Activated CD4-positive, alpha-beta T cell treated with anti-CD3 and anti-CD28 coated beads for 24 hours (primary cell): ENCODE results near the gene BSND.

Experiments used
- DNase-seq, 2 donors: peaks; one replicate each; pipeline ENCODE4 v3.0.0-alpha.2; 2020; ENCODE audit warnings: low read depth in 2 of 2

The BSND gene

DNA sequence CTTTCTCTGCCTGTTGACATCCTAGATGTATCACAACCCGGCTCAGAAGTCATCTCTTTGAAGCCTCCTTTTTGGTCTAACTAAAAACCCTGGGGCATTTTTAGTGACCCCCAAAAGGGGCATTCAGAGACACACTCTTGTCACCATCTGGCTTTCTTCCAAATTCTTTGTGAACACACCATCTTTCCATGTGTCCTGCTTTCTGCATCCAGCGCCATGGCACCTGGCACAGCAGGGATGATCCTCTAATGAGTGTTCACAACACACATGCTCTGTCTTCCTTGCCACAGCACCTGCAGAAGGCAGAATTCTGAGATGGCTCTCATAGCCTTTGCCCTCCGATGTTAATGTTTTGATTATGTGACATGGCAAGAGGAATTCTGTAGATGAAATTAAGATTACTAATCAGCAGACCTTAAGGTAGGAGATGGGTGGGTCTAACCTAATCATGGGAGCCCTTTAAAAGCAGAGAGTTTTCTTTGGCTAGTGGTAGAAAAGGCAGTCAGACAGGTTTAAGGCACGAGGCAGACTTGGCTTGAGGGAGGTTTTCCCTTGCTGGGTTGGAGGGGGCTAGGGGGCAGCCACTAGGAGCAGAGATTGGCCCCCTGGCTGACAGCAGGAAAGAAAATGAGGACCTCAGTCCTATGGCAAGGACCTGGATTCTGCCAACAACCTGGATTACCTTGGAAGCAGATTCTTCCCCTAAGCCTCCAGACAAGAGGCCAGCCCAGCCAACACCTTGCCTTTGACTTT, 23.2 kb upstream of the BSND start:
- DNase-seq: no peak

DNA sequence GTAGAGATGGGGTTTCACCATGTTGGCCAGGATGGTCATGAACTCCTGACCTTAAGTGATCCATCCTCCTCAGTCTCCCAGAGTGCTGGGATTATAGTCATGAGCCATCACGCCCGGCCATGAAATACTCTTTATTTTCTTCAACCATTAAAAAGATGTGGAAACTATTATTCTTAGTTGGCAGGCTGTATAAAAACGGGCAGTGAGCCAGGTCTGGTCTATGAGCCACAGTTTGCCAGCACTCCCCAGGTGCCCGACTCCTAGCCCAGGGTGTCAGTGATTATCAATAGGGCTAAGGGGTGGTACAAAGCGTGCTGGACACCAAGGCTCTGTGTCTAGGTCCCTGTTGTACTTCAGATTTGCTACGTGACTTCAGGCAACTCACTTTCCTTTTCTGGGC, 22.0 kb upstream of the BSND start:
- no peak for DNase-seq

DNA sequence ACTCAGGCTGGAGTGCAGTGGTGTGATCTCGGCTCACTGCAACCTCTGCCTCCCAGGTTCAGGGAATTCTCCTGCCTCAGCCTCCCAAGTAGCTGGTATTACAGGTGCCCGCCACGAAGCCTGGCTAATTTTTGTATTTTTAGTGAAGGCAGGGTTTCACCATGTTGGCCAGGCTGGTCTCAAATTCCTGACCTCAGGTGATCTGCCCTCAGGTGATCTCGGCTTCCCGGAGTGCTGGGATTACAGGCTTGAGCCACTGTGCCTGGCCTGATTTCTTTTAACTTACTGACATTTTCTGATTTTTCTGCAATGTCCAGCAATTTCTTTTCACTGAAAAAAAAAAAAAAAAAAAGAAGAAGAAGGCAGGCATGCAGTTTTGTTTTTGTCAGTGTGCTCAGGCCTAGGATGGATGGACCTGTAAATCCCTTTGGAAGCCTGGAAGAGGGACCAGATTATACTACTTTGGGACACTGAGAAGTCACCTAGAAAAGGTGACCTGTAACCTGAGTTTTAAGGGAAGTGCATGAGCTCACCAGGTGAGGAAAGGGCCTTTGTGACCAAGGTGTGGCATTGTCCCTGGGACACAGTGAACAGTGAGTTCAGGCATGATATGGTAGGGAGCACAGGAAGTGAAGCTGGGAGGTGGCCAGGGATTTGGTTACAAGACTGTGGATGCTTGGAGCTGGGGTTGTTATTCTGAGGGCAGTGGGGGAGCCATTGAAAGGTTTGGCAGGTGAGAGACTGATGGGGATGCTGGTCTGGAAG, 21.0 kb upstream of the BSND start:
- no peak for DNase-seq

DNA sequence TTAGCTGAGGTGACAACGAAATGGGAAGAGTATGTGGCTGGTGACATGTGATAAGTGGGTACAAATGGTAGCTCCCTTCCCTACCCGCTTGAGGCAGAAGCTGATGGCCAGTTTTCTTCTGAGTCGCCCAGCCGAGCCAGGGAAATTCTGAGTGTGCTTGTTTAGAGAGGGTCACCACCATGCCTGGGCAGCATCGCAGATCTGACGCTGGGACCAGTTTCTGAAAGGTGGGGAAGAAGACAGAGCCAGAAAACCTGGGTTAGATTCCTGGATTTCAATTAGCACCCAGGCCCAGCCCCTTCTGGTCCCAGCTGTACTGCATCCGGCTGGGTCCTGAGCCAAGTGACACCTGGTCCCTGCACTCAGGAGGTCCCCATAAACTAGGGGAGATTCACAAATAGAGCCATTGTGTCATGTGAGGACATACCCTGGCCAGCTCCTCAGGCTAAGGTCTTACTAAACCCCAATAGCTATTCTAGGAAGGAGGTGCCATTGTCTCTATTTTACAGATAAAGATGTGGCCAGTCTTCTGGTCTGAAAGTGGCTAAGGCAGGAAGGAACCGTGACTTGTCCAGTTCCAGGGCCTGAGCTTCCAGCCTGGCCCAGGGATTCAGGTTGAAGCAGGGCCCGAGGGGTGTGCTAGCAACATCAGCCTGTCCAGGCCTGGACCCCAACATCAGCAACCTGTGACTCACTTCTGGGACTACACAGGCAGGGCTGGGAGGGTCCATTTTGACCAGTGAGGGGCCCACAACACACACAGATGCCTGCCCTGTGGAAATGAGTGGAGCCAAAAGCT, 20.0 kb upstream of the BSND start:
- no peak for DNase-seq

DNA sequence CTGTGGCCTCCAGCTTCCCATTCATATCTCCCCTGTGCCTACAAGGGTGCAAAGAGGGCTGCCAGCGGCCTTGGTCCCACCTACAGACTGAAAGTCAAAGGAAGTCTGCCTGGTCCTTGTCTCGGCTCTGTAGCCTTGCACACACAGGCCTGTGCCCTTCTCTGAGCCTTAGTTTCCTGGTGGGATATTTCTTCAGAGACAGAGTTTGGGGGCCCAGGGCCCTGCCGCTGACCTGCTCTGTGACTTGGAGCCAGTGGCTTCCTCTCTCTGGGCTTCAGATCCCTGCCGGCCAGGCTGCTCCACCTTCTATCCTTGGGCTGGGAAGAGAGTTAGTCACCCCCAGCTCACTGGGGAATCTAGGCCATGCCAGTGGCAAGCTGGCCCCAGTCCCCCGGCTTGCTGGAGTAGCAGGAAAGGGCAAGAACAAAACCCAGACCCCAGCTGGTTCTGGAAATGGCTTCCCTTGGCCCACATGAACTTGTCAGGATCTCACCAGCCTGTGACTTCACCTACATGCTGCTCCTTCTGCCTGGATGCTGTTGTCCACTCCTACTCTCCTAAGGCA, 19.3 kb upstream of the BSND start:
- no peak for DNase-seq

DNA sequence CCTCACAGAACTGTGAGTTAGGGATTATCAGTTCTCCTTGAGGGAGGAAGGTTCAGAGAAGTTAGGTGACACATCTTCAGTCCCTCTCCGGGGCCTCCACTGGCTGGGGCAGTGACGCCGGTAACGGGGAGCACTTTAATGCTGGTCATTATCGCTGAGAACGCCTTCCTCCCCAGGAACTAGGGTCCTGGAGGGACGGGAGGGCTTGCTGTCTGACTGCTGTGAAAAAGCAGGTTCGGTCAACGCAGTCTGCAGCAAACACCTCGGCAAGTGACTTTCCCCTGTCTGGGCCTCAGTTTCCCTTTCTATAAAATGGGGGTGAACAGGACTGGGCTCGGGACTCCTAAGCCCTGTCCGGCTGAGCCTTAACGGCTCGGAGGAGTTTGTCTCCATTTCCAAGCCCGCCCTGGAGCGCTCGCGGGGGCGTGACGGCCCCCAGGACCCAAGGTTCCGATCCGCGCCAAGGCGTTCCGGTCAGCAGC, 18.6 kb upstream of the BSND start:
- no peak for DNase-seq

DNA sequence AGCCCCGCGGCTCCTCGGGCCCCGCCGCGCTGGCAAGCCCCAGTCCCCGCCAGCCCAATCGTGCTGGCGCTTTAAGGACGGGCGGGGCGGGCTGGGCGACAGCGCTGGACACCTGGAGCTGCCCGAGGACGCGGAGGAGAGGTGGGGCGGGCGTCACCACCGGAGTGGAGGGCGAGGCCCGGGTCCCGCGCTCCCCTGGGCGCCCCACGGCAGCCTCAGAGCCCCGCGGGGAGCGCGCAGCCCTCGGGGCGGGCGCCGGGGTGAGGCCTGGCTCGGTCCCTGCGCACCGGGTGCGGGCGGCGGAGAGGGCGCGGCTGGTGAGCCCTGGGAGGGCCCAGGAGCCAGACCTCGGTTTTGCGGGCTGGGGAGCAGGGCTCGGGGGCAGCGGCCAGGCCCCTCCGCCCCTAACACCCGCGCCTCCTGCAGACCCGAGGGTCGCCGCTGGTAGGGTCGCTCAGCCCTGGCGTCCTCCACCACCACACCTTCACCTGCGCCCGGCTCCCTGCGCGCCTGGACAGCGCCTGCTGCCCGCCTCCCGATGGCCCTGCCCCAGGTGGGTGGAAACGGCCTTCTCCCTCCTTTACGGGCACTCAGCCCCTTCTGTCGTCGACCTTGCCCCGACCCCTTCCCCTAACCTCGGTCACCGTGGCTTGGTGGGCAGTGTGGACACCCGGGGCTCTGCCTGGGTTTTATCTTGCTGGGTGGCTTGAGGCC, 18.0 kb upstream of the BSND start, which contains the start of gene TMEM61:
Gene TMEM61, plus strand, starts transcription at position 101 of the 714 bp plus-strand sequence. Its CDS starts 438 bp downstream, at position 539.
- no peak for DNase-seq

DNA sequence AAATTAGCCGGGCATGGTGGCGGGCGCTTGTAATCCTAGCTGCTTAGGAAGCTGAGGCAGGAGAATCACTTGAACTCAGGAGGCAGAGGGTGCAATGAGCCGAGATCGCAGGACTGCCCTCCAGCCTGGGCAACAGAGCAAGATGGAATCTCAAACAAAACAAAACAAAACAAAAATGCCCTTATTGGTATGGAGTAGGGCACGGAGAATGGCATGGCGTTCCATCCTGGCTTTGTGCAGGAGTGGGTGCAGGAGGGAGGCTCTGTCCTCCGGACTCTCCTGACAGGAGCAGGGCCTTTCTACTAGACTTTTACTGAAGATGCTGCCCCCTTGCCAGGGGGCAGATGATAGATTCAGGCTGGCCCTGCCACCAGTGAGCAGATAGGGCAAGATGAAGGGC, 17.3 kb upstream of the BSND start:
- DNase-seq: no peak

DNA sequence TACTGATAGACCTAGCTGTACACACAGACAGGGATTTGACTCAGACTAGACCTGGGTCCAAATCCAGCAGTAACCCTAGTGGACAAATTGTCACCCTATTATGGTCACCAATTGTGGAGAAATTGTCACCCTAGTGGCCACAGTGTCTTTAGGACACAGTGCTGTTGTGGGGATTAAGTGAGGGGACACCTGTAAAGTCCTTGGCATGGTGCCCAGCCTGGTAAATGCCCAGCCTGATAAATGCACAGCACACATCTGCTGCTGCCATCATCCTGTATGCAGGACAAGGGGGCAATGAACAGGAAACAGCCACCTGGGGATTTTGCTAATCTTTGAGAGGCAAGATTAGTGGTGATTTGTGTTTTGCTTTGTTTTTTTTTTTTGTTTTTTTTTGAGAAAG, 16.0 kb upstream of the BSND start:
- no peak for DNase-seq

DNA sequence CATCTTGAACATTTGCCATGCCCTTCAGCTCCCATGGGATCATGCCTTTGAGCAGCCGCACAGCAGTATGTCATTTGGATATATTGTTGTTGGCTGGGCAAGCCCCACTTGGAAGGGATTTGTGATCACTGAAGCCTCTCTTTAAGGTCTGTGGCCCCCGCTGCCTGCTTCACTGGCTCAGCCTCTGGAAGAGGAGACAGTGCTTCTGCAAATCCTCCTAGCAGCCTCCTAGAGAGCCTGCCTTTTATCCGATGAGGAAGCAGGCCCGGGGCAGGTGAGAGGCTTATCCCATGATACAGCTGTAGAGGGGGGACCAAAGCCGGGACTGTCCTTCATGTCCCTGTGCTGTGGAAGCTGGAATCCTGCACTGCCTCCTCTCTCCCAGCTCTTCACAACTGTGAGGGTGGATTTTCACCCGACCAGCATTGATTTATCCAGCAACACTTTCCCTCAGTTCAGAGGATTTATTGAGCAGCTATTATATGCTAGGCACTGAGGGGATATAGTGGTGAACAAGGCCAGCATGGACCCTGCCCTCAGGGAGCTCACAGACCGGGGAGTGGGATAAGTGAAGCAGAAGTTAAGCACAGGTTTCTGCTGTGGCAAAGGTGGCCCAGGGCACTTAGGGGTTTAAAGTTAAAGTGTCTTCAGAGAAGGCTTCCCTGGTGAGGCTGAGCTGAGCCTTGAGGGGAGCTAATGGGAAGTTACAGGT, 14.4 kb upstream of the BSND start:
- no peak for DNase-seq

DNA sequence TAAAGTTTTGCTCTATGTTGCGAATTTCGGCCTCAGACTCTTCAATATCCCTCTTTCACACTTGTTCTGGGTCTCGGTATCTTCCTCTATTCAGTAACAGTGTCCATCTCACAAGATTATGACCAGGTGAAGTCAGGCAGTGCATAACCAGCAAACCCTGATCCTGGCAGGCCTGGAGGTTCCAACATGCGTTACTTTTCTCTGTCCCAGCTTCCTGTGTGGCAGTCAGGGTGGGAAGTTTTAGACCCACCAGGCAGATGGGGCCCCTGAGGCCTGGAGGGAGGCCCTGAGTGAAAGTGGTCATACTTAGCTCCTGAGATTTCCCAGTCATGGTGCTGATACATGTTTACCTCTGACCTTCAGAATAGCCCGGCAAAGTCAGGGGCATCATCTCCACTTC, 13.2 kb upstream of the BSND start:
- DNase-seq: no peak

DNA sequence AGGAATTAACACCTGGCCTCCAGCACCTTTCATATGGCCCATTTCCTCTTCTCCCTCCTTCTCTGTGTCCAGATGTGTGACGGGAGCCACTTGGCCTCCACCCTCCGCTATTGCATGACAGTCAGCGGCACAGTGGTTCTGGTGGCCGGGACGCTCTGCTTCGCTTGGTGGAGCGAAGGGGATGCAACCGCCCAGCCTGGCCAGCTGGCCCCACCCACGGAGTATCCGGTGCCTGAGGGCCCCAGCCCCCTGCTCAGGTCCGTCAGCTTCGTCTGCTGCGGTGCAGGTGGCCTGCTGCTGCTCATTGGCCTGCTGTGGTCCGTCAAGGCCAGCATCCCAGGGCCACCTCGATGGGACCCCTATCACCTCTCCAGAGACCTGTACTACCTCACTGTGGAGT, 12.7 kb upstream of the BSND start:
- DNase-seq: no peak

DNA sequence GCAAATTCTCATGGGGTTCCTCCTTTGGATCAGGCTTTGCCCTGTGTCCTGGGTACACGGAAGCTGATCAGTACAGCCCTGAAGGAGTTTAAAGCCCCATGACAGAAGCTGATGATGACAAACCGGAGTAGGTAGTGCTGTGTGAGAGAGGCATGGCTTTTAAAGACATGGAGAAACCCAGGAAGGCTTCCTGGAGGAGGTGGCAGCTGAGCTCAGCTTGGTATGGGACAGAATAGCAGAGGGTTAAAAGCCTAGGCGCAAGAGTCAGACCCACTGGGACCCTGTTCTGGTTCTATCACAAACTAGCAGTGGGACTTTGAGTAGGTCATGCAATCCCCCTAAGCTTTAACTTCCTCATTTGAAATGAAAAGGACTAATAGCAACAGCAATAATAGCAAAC, 12.2 kb upstream of the BSND start:
- no peak for DNase-seq

DNA sequence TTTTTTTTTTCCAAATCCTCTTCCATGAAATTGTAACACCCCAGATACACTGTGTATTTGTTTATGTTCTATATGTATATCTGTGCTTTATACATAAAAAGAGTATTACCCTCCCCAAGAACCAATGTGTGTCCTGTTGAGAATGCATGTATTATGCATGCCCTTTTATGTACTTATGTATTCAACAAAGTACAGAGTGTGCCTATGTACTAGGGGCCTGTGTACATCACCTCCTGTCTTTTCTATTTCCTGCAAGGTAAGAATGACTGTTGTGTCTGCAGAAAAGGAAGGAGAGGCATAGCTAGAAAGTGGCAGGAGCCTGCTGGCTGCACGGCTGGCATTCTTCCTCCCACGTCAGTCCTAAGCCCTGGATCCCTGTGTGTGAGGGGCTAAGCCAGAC, 11.3 kb upstream of the BSND start:
- no peak for DNase-seq

DNA sequence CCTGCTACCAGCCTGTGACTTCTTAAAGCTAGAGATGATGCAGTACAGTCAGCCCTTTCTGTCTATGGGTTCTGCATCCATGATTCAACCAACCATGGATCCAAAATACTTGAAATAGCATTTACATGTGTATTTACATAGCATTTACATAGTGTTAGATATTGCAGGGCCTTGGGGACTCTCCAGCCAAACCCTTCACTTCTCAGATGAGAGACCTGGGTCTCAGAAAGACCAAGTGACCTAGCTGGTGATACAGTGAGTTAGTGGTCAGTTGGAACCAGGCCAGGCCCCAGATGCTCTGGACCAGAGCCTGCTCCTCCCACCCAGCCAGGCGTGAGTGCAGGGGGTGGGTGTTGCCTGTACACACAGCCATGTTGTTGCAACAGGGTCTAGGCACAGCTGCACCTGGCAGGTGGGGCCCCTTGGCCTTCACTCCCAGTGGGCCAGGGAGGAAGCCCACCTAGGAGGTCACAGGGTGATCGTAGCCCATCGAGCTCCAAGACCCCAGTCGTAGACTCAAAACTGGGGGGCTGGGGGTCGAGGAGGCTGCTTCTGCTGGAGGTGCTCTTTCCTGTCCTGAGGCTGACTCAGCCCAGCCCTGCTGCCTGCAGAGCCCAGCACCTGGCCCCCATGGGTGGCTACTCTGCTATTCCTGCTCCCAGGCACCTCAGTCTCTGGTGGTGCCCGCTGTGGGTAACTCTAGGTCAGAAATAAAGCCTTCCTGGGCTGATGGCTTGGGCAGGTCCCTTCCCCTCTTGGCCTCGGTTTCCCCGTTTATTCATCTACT, 10.6 kb upstream of the BSND start:
- DNase-seq: no peak

DNA sequence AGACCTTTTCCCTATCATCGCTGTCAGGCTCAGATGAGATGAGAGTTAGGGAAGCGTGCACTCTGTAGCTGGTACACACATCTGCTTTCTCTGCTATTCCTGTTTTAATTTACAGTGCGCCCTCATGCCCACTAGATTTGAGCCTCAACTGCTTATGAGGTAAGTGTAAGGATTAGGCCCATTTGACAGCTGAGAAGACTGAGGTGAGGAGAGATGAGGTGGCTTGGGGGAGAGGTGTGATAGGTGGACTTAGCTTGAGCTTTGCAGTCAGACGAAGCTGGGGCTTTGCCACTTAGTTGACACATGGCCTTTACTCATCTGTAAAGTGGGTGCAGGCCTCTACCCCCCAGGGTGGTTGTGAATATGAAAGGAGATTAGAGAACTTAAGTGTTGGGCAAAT, 9.8 kb upstream of the BSND start:
- DNase-seq: no peak

DNA sequence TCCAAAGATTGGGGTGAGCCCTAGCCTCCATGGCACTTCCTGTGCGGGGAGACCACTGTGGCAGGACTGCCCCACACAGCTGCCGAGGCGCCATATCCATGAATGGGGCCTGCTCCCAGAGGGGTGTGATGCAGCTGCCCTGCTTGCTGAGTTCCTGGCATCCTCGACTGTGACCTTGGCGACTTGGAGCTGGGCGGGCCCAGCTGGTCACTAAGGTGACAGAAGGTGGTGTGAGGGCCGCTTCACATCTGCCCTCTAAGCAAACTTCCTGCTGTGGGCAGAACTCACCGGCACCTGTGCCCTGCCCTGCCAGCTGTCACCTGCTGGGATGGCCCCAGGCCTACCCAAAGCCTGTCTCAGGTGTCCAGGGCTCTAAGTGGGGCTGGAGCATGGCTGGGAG, 9.3 kb upstream of the BSND start:
- no peak for DNase-seq

DNA sequence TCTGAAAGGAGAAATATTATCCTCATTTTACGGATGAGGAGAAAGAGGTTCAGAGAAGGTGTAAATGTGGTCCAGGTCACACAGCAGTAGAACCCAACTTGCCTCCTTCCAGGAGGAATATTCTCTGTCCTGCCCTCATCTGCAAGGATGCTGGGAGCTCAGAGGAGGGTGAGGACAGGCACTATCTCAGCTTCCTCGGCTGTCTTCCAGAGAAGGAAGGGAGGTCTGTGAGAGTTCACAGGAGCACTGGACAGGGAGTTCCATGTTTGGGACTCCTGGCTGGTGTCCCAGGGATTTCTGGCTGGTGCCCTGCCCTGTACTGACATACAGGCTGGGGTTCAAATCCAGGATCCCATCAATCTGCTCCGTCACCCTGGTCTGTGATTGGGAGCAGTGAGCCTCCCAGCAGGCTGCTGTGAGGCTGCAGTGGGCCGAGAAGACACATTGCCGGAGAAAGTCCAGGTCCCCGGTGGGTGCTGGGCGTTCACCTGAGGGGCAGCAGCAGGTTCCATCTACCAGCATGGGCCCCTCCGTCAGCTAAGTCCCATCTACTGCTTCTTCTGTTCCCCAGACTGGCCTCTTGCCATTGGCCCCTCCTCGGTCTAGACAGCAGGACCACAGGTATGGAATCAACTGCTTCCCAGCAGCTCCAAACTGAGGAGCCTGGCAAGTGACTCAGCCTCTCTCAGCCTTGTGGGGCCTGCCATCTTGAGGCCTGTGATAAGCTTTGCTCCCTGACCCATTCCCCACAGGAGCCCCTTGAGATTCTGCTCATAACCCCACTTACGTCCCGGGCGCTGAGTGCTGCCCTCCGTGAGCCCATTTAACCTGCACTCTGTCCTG, 8.5 kb upstream of the BSND start:
- DNase-seq: no peak

DNA sequence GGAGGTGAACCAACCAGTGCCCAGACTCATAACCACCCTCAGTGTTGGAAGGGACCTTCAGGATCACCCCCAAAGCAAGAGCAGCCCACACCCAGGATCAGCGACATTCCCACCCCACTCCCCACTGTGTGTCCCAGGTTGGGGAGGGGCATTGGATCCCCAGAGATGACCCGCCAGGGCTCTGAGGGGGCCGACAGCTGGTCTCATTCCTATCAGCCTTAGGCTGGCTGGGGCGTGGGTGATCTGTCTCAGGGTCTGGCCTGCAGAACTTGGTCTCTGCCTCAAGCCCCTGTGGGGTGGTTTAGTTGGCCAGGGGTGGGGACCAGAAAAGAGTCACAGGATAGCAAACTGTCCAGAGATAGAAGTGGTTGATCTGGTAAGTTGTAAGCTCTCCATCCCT, 7.8 kb upstream of the BSND start:
- no peak for DNase-seq
